Esophagus squamous epithelium (tissue), 5 donors: Measurements from ENCODE around the gene ARNT2. TPM values are rescaled to one million over a fixed set of nuclear protein-coding genes. Genes with fewer than 3 reads are reported as not detected.

Experiments
- DNase-seq: peaks from one replicate; lab custom pipeline; 2025; lab: John Stamatoyannopoulos, UW
- H3K27ac ChIP-seq, 4 donors: fragments of 200-600 bp; sonication (generic); one replicate each; pipeline ENCODE4 v1.5.1; 2016 to 2019; ENCODE audit warnings: mild to moderate bottlenecking in 1 of 4
- H3K27me3 ChIP-seq, 4 donors: fragments of 200-600 bp; sonication (generic); 1 replicate in 3 of 4; 2 replicates in 1 of 4; pipeline versions ENCODE4 v1.5.1 to v1.6.0; 2017 to 2021; ENCODE audit warnings: antibody characterized with exemption in 1 of 4
- H3K36me3 ChIP-seq, 3 donors: fragments of 200-600 bp; sonication (generic); one replicate each; pipeline ENCODE4 v1.5.1; 2016 to 2019
- H3K4me1 ChIP-seq, 3 donors: fragments of 200-600 bp; sonication (generic); one replicate each; pipeline ENCODE4 v1.5.1; 2017 to 2019
- H3K4me3 ChIP-seq, 4 donors: fragments of 200-600 bp; sonication (generic); 1 replicate in 3 of 4; 2 replicates in 1 of 4; pipeline ENCODE4 v1.5.1; 2016 to 2019; ENCODE audit warnings: mild to moderate bottlenecking in 2 of 4, moderate library complexity in 1 of 4
- H3K9me3 ChIP-seq, 3 donors: fragments of 200-600 bp; sonication (generic); one replicate each; pipeline ENCODE4 v1.5.1; 2016 to 2019
- CTCF ChIP-seq, 6 experiments: fragments of 450-650 bp in 4 of 6; fragments of 200-600 bp in 2 of 6; sonication (generic) in 2 of 6; IDR thresholded peaks; one replicate each; pipeline ENCODE4 v1.5.1; 2016 to 2019; ENCODE audit warnings: antibody characterized with exemption in 6 of 6, mild to moderate bottlenecking in 4 of 6, moderate library complexity in 4 of 6
- POLR2A ChIP-seq, 4 donors: fragments of 450-650 bp; IDR thresholded peaks; one replicate each; pipeline ENCODE4 v1.6.1; 2017; ENCODE audit warnings: antibody characterized with exemption in 4 of 4, mild to moderate bottlenecking in 4 of 4, moderate library complexity in 3 of 4
- WGBS, 2 donors: methylation state at CpG; one replicate each; pipeline ENCODE4 v1.1.5; 2018; 5-methylcytosine and 5-hydroxymethylcytosine counted together
- intact Hi-C: fragments of 100-400 bp; cut with DNase I; formaldehyde crosslinking; loops from one replicate; pipeline ENCODE4 v1.15.0; 2022
- total RNA-seq, 4 donors: library from RNA; depleted of rRNA; stranded (reverse); fragments of >200 nt; gene quantifications; one replicate each; pipeline ENCODE4 v1.1.0, GENCODE V29; 2016
- donor health status: DM: yes; HTN: yes; CAD: no.

ARNT2 gene
- total RNA-seq, 4 donors from 2014 or later: 0.15 to 5.7 (median 1.7) TPM

- intact Hi-C loops: loop anchor here (10.0 kb wide), 1 partner anchor 102 kb away; no protein-coding TSS in a partner anchor
- H3K27me3 ChIP-seq: peaks cover 0 to 9% (median 0%) of the 10 kb centered on the region in 4 donors
- no peaks in the 10 kb centered on the region for H3K4me1 ChIP-seq
- TF ChIP-seq CTCF (IDR thresholded peaks at IDR 0.05) (no peak), POLR2A (IDR thresholded peaks at IDR 0.05) (no peak)
- no peak overlapping the region for H3K4me3 ChIP-seq
- H3K27ac ChIP-seq: no peak overlapping the region
- no peaks in the 10 kb centered on the region for H3K36me3 ChIP-seq
- no peak for DNase-seq
- WGBS, 2 donors: 70 to 77% methylated on average over 8 of the region's 8 CpGs
- no peaks in the 10 kb centered on the region for H3K9me3 ChIP-seq
Measured at GRCh38 chr15:80462836-80463512, 58.8 kb downstream of the ARNT2 start.

- Histone ChIP-seq H3K27ac (no peak overlapping the region), H3K36me3 (no peaks in the 10 kb centered on the region), H3K9me3 (no peaks in the 10 kb centered on the region), H3K27me3 (peaks cover 0 to 9% (median 0%) of the 10 kb centered on the region in 4 donors), H3K4me1 (no peaks in the 10 kb centered on the region), H3K4me3 (no peak overlapping the region)
- intact Hi-C loops: loop anchor here (10.0 kb wide), 1 partner anchor 100 kb away; no protein-coding TSS in a partner anchor
- TF ChIP-seq POLR2A (IDR thresholded peaks at IDR 0.05) (no peak), CTCF (IDR thresholded peaks at IDR 0.05) (no peak)
- 86 to 93% methylated on average over 3 to 4 of the region's 4 CpGs for WGBS, 2 donors
- no peak for DNase-seq
Measured at GRCh38 chr15:80464951-80465625, 60.9 kb downstream of the ARNT2 start.

- no peak overlapping the region for H3K4me3 ChIP-seq
- no peak for DNase-seq
- H3K4me1 ChIP-seq: no peaks in the 10 kb centered on the region
- no peak overlapping the region for H3K27ac ChIP-seq
- no peaks in the 10 kb centered on the region for H3K9me3 ChIP-seq
- peaks cover 0 to 9% (median 0%) of the 10 kb centered on the region in 4 donors for H3K27me3 ChIP-seq
- TF ChIP-seq CTCF (IDR thresholded peaks at IDR 0.05) (no peak), POLR2A (IDR thresholded peaks at IDR 0.05) (no peak)
- intact Hi-C loops: loop anchor here (10.0 kb wide), 1 partner anchor 99 kb away; no protein-coding TSS in a partner anchor
- no peaks in the 10 kb centered on the region for H3K36me3 ChIP-seq
- WGBS, 2 donors: 82 to 85% methylated on average over 5 of the region's 5 CpGs
Measured at GRCh38 chr15:80465626-80466005, 61.4 kb downstream of the ARNT2 start.

- Histone ChIP-seq H3K9me3 (no peaks in the 10 kb centered on the region), H3K36me3 (no peaks in the 10 kb centered on the region), H3K27me3 (peaks cover 0 to 9% (median 0%) of the 10 kb centered on the region in 4 donors), H3K4me1 (no peaks in the 10 kb centered on the region), H3K27ac (no peak overlapping the region), H3K4me3 (no peak overlapping the region)
- 90 to 100% methylated on average over 2 of the region's 2 CpGs for WGBS, 2 donors
- DNase-seq: no peak
- TF ChIP-seq POLR2A (IDR thresholded peaks at IDR 0.05): no peak
- no peak for TF ChIP-seq CTCF (IDR thresholded peaks at IDR 0.05)
- intact Hi-C loops: loop anchor here (10.0 kb wide), 1 partner anchor 98 kb away; no protein-coding TSS in a partner anchor
Measured at GRCh38 chr15:80466543-80466942, 62.4 kb downstream of the ARNT2 start.

GRCh38 chr15:80467311-80467714 lies 63.1 kb downstream of the ARNT2 start:
- Histone ChIP-seq H3K4me1 (no peaks in the 10 kb centered on the region), H3K9me3 (no peaks in the 10 kb centered on the region), H3K27ac (no peak overlapping the region), H3K36me3 (no peaks in the 10 kb centered on the region), H3K4me3 (no peak overlapping the region), H3K27me3 (peaks cover 0 to 9% (median 0%) of the 10 kb centered on the region in 4 donors)
- TF ChIP-seq POLR2A (IDR thresholded peaks at IDR 0.05): no peak
- no peak for TF ChIP-seq CTCF (IDR thresholded peaks at IDR 0.05)
- intact Hi-C loops: loop anchor here (10.0 kb wide), 1 partner anchor 97 kb away; no protein-coding TSS in a partner anchor
- 80 to 85% methylated on average over 12 to 15 of the region's 16 CpGs for WGBS, 2 donors
- DNase-seq: no peak
